HG03060 (cell line): Measurements from ENCODE around the gene ROBO2.

ENCODE experiments used
- ATAC-seq: cut with Tn5 transposase; IDR thresholded peaks from one replicate; pipeline ENCODE4 v1.9.1; 2021; ENCODE audit warnings: low read depth, moderate number of reproducible peaks; ENCODE audit not compliant: unreplicated experiment

ROBO2 gene

GRCh38 chr3:77464111-77464688, 424.3 kb downstream of the ROBO2 start:
- ATAC-seq: no peak

- no peak for ATAC-seq
These were observed 426.7 kb downstream of the ROBO2 start for GRCh38 chr3:77466562-77467115.

- no peak for ATAC-seq
These were observed 428.1 kb downstream of the ROBO2 start for GRCh38 chr3:77467702-77468625.

GRCh38 chr3:77468626-77469020, 428.7 kb downstream of the ROBO2 start:
- no peak for ATAC-seq

GRCh38 chr3:77475507-77475906, 435.6 kb downstream of the ROBO2 start:
- no peak for ATAC-seq

- no peak for ATAC-seq
These were observed 439.1 kb downstream of the ROBO2 start for GRCh38 chr3:77479021-77479420.

GRCh38 chr3:77489216-77489615, 449.3 kb downstream of the ROBO2 start:
- no peak for ATAC-seq

GRCh38 chr3:77491961-77492360, 452.1 kb downstream of the ROBO2 start:
- ATAC-seq: no peak

GRCh38 chr3:77500721-77501120, 460.8 kb downstream of the ROBO2 start:
- ATAC-seq: no peak

GRCh38 chr3:77506384-77506783, 466.5 kb downstream of the ROBO2 start:
- ATAC-seq: no peak

- ATAC-seq: no peak
These were observed 473.6 kb downstream of the ROBO2 start for GRCh38 chr3:77513542-77513941.

GRCh38 chr3:77514766-77515165, 474.9 kb downstream of the ROBO2 start:
- ATAC-seq: no peak

GRCh38 chr3:77524463-77524862, 484.6 kb downstream of the ROBO2 start:
- ATAC-seq: no peak

GRCh38 chr3:77524946-77525682, 485.2 kb downstream of the ROBO2 start:
- no peak for ATAC-seq

GRCh38 chr3:77526573-77527113, 486.7 kb downstream of the ROBO2 start:
- no peak for ATAC-seq

- ATAC-seq: no peak
These were observed 489.6 kb downstream of the ROBO2 start for GRCh38 chr3:77529522-77529921.

GRCh38 chr3:77530870-77531269, 491.0 kb downstream of the ROBO2 start:
- no peak for ATAC-seq

GRCh38 chr3:77535116-77535515, 495.2 kb downstream of the ROBO2 start:
- ATAC-seq: no peak

GRCh38 chr3:77536038-77536775, 496.3 kb downstream of the ROBO2 start:
- ATAC-seq: no peak

- ATAC-seq: no peak
These were observed 499.1 kb downstream of the ROBO2 start for GRCh38 chr3:77539014-77539413.
